Measurements from ENCODE around the gene TIMM17A. TPM values are rescaled to one million over a fixed set of nuclear protein-coding genes. Genes with fewer than 3 reads are reported as not detected.

Gene TIMM17A
- total RNA-seq, 1 donor from 2014 or later: 45.7 TPM

DNA sequence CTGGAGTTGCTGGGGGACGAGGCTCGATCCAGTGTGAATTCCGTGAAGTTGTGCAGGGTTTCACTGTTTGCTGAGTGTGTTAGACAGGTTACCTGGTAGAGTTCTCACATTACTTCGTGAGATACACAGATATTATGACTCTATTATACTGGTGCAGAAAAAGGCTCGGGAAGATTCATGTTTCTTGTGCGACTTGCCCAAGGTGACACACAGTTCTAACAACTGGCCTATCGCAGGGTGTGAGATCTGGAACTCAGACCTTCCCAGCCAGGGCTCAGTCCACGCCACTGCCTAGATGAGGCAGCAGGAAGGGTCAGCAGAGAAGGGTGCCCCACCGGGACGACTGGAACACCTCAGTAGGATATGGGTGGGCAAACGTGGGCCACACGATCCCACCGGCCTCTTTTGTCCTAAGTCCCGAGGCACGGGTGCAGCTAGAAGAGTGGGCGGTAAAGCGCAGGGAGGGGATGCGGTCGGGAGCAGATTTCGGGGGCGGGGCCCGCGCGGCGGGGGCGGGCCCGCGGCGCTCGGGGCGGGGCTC is 26.8 kb downstream of the TIMM17A start:
- peaks cover 6% of the 10 kb centered on the region for H3K36me3 Mint-ChIP-seq (ENCODE audit: low read depth, unreplicated experiment)
- H3K9me3 Mint-ChIP-seq (ENCODE audit: unreplicated experiment): no peaks in the 10 kb centered on the region
- H3K4me3 Mint-ChIP-seq (ENCODE audit: unreplicated experiment): peak overlapping the region; percentile 96
- peaks cover 4% of the 10 kb centered on the region for H3K27me3 Mint-ChIP-seq (ENCODE audit: unreplicated experiment)
- TF ChIP-seq, protein P1, sequence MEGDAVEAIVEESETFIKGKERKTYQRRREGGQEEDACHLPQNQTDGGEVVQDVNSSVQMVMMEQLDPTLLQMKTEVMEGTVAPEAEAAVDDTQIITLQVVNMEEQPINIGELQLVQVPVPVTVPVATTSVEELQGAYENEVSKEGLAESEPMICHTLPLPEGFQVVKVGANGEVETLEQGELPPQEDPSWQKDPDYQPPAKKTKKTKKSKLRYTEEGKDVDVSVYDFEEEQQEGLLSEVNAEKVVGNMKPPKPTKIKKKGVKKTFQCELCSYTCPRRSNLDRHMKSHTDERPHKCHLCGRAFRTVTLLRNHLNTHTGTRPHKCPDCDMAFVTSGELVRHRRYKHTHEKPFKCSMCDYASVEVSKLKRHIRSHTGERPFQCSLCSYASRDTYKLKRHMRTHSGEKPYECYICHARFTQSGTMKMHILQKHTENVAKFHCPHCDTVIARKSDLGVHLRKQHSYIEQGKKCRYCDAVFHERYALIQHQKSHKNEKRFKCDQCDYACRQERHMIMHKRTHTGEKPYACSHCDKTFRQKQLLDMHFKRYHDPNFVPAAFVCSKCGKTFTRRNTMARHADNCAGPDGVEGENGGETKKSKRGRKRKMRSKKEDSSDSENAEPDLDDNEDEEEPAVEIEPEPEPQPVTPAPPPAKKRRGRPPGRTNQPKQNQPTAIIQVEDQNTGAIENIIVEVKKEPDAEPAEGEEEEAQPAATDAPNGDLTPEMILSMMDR (IDR thresholded peaks at IDR 0.05; ENCODE audit: unreplicated experiment): no peak
- H3K4me1 Mint-ChIP-seq (ENCODE audit: unreplicated experiment): peaks cover 22% of the 10 kb centered on the region
- DNase-seq (ENCODE audit: low spot score): peak; percentile 83
- peak overlapping the region; percentile 79 for H3K27ac Mint-ChIP-seq (ENCODE audit: unreplicated experiment)

DNA sequence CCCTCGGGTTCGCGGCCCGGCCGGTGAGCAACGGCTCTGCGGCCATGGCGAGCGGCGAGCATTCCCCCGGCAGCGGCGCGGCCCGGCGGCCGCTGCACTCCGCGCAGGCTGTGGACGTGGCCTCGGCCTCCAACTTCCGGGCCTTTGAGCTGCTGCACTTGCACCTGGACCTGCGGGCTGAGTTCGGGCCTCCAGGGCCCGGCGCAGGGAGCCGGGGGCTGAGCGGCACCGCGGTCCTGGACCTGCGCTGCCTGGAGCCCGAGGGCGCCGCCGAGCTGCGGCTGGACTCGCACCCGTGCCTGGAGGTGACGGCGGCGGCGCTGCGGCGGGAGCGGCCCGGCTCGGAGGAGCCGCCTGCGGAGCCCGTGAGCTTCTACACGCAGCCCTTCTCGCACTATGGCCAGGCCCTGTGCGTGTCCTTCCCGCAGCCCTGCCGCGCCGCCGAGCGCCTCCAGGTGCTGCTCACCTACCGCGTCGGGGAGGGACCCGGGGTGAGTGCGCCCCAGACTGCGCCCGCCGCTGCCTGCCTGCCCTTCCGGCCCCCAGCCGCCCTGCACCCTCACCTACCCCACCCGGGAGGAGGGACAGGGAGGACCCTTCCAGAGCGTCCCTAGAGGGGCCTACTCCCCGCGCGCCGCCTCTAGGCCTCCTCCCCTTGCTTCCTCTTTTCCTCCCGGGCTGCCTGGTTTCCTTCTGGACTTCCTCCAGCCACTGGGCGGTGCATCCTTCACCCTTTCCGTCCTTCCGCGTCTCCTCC is 27.5 kb downstream of the TIMM17A start, which contains the start of gene RNPEP:
TSS of gene RNPEP (plus strand) at position 26 of the 757 bp plus-strand sequence. CDS start at position 45, 19 bp downstream.
- Mint-ChIP-seq H3K9me3 (ENCODE audit: unreplicated experiment) (no peaks in the 10 kb centered on the region), H3K36me3 (ENCODE audit: low read depth, unreplicated experiment) (peaks cover 6% of the 10 kb centered on the region), H3K27me3 (ENCODE audit: unreplicated experiment) (peaks cover 4% of the 10 kb centered on the region), H3K4me1 (ENCODE audit: unreplicated experiment) (peaks cover 22% of the 10 kb centered on the region), H3K27ac (ENCODE audit: unreplicated experiment) (peak within 1 kb of the TSS; percentile 95), H3K4me3 (ENCODE audit: unreplicated experiment) (peak within 1 kb of the TSS; percentile 99)
- peak; percentile 56 for DNase-seq (ENCODE audit: low spot score)
- TF ChIP-seq, protein P1 (IDR thresholded peaks at IDR 0.05; ENCODE audit: unreplicated experiment): peak; percentile 4

DNA sequence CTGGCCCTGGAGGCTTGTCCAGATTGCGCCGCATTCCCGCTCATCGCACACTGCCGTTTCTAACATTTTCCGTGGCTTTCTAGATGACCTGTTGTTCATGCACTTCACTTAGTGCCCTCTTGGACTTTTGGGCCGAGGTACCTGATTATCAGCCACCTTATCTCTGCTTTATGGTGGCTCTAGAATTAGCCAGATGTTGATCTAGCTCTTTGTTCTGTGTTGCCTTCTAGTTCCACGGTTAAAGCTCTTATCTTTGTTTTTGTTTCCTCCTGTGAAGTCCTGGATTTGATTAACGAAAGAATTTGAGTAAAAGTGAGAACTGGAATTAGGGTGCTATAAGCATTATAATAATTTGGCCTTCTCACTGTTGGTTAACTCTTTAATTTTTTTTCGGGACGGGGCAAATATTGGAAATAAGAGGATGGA is 28.1 kb downstream of the TIMM17A start:
- peaks cover 6% of the 10 kb centered on the region for H3K36me3 Mint-ChIP-seq (ENCODE audit: low read depth, unreplicated experiment)
- H3K4me1 Mint-ChIP-seq (ENCODE audit: unreplicated experiment): peaks cover 22% of the 10 kb centered on the region
- peaks cover 4% of the 10 kb centered on the region for H3K27me3 Mint-ChIP-seq (ENCODE audit: unreplicated experiment)
- TF ChIP-seq, protein P1 (IDR thresholded peaks at IDR 0.05; ENCODE audit: unreplicated experiment): peak; percentile 4
- DNase-seq (ENCODE audit: low spot score): no peak
- peak overlapping the region; percentile 95 for H3K27ac Mint-ChIP-seq (ENCODE audit: unreplicated experiment)
- H3K9me3 Mint-ChIP-seq (ENCODE audit: unreplicated experiment): no peaks in the 10 kb centered on the region
- H3K4me3 Mint-ChIP-seq (ENCODE audit: unreplicated experiment): peak overlapping the region; percentile 99

DNA sequence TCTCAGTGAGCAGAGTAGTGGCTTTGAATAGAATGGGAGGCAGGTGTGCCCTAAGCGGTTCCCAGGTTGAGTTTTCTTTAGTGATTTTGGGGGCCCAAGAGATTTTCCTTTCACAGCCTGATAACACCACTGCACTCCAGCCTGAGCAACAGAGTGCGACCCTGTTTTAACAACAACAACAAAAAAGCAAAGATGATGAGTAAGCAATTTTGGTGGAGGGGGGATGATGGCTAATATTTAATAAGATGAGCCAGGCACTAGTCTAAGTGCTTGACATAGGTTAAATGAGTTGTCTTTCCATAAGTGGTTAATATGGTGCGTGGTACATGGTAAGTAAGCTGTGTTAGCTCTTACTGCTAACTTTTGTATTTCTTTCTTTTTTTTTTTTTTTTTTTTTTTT is 29.1 kb downstream of the TIMM17A start:
- no peaks in the 10 kb centered on the region for H3K9me3 Mint-ChIP-seq (ENCODE audit: unreplicated experiment)
- DNase-seq (ENCODE audit: low spot score): no peak
- H3K27me3 Mint-ChIP-seq (ENCODE audit: unreplicated experiment): peaks cover 4% of the 10 kb centered on the region
- no peak overlapping the region for H3K4me3 Mint-ChIP-seq (ENCODE audit: unreplicated experiment)
- H3K27ac Mint-ChIP-seq (ENCODE audit: unreplicated experiment): no peak overlapping the region
- H3K36me3 Mint-ChIP-seq (ENCODE audit: low read depth, unreplicated experiment): peaks cover 9% of the 10 kb centered on the region
- TF ChIP-seq, protein P1 (IDR thresholded peaks at IDR 0.05; ENCODE audit: unreplicated experiment): no peak
- peaks cover 22% of the 10 kb centered on the region for H3K4me1 Mint-ChIP-seq (ENCODE audit: unreplicated experiment)

DNA sequence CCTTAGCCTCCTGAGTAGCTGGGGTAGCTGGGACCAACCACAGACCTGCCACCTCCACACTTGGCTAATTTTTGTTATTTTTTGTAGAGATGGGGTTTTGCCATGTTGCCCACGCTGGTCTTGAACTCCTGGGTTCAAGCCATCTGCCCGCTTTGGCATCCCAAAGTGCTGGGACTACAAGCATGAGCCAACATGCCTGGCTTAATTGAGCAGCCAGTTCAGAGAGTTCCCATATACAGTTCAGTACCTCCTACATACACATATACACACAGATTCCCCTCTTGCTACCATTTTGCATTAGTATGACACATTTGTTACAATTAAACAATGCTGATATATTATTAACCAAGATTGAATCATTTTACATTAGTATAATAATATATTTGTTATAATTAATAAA is 30.1 kb downstream of the TIMM17A start:
- H3K4me3 Mint-ChIP-seq (ENCODE audit: unreplicated experiment): no peak overlapping the region
- no peak overlapping the region for H3K27ac Mint-ChIP-seq (ENCODE audit: unreplicated experiment)
- peaks cover 4% of the 10 kb centered on the region for H3K27me3 Mint-ChIP-seq (ENCODE audit: unreplicated experiment)
- no peak for DNase-seq (ENCODE audit: low spot score)
- peaks cover 13% of the 10 kb centered on the region for H3K36me3 Mint-ChIP-seq (ENCODE audit: low read depth, unreplicated experiment)
- TF ChIP-seq, protein P1 (IDR thresholded peaks at IDR 0.05; ENCODE audit: unreplicated experiment): no peak
- peaks cover 22% of the 10 kb centered on the region for H3K4me1 Mint-ChIP-seq (ENCODE audit: unreplicated experiment)
- H3K9me3 Mint-ChIP-seq (ENCODE audit: unreplicated experiment): no peaks in the 10 kb centered on the region
